ENCODE results near the gene LRRK1. TPM values are rescaled to one million over a fixed set of nuclear protein-coding genes. Genes with fewer than 3 reads are reported as not detected.

The LRRK1 gene
- total and polyA plus RNA-seq, 2 of the 13 experiments (the other 11 are each of a cell fraction or from before 2014, with no cell fraction given): 0.13 to 1.2 TPM

GRCh38 chr15:101119181-101119580 is 200.0 kb downstream of the LRRK1 start:
- BruUV-seq (replicated peaks): no TSS peak
- Histone ChIP-seq H3K9me3 (ENCODE audit: low read length) (no peaks in the 10 kb centered on the region), H4K20me1 (ENCODE audit: insufficient read depth, low read length) (no peaks in the 10 kb centered on the region), H3K4me2 (ENCODE audit: low read depth, low read length) (no peak overlapping the region), H3K27ac (ENCODE audit: extremely low read length, insufficient read depth, low read length) (no peak overlapping the region), H3K4me1 (ENCODE audit: insufficient read depth, low read length) (peaks cover 46% of the 10 kb centered on the region), H3K4me3 (replicated peaks in 1 of 3; ENCODE audit: insufficient read depth in 1 of 3, low read depth in 2 of 3, low read length in 3 of 3) (no peak overlapping the region), H2AFZ (ENCODE audit: low read length) (no peak overlapping the region), H3K9ac (ENCODE audit: insufficient read depth, low read depth, low read length) (no peak overlapping the region), H3K27me3 (ENCODE audit: control insufficient read depth in 1 of 2, insufficient read depth in 2 of 2, low read length in 2 of 2) (peaks cover 4 to 48% of the 10 kb centered on the region in 2 experiments), H3K79me2 (ENCODE audit: insufficient read depth, low read length) (no peaks in the 10 kb centered on the region), H3K36me3 (replicated peaks in 1 of 2; ENCODE audit: control insufficient read depth in 1 of 2, insufficient read depth in 2 of 2, low read length in 2 of 2) (no peaks in the 10 kb centered on the region)
- POLR2A ChIA-PET: interaction anchor here (1.0 kb wide), 1 partner anchor 34 kb away, joined by 3 read pairs; no protein-coding TSS in a partner anchor
- ATAC-seq (no peak), FAIRE-seq (no peak), DNase-seq (ENCODE audit: low spot score) (no peak)
- CTCF ChIA-PET (ENCODE audit: low intra/inter-chr PET ratio, low total read pairs): no interaction called here
- TF ChIP-seq CCDC6 (CRISPR knock-in tag; IDR thresholded peaks at IDR 0.05) (no peak), PHF21A (CRISPR knock-in tag; IDR thresholded peaks at IDR 0.05) (no peak), FOXA1 (IDR thresholded peaks at IDR 0.05) (no peak), FOXA1 (CRISPR knock-in tag; IDR thresholded peaks at IDR 0.05) (no peak), ZNF354B (CRISPR knock-in tag; IDR thresholded peaks at IDR 0.05) (no peak), MAFK (conservative IDR thresholded peaks at IDR 0.05 in 1 of 2, IDR thresholded peaks at IDR 0.05 in 1 of 2; ENCODE audit: low read length in 2 of 2) (no peak), ZNF784 (CRISPR knock-in tag; IDR thresholded peaks at IDR 0.05; ENCODE audit: borderline replicate concordance) (no peak), MBD4 (IDR thresholded peaks at IDR 0.05; ENCODE audit: borderline replicate concordance, low read length) (no peak), ZSCAN30 (CRISPR knock-in tag; IDR thresholded peaks at IDR 0.05) (no peak), PTBP1 (IDR thresholded peaks at IDR 0.05; ENCODE audit: low read depth, low read length, poor library complexity, severe bottlenecking) (no peak), ZFP36L1 (CRISPR knock-in tag; IDR thresholded peaks at IDR 0.05) (no peak), MYC (CRISPR knock-in tag; IDR thresholded peaks at IDR 0.05; ENCODE audit: borderline replicate concordance) (no peak)
- TF ChIP-seq, protein P1, sequence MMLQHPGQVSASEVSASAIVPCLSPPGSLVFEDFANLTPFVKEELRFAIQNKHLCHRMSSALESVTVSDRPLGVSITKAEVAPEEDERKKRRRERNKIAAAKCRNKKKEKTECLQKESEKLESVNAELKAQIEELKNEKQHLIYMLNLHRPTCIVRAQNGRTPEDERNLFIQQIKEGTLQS (CRISPR knock-in tag; IDR thresholded peaks at IDR 0.05): no peak
- TF ChIP-seq, protein P2, sequence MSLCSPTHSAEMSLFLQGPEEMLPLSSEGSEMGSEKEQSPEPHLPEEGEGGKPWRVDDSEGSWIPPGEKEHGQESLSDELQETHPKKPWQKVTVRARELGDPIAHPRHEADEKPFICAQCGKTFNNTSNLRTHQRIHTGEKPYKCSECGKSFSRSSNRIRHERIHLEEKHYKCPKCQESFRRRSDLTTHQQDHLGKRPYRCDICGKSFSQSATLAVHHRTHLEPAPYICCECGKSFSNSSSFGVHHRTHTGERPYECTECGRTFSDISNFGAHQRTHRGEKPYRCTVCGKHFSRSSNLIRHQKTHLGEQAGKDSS (CRISPR knock-in tag; IDR thresholded peaks at IDR 0.05; ENCODE audit: borderline replicate concordance, low read depth): no peak
- intact Hi-C loops (cut with micrococcal nuclease; ENCODE audit: unreplicated experiment): no loop called here
- in situ Hi-C loops (cut with HindIII; ENCODE audit: extremely low pct_ligation_motif_present, low pct_unique_long_range_greater_than_20kb): no loop called here
- WGBS (ENCODE audit: low lambda C conversion rate): 12% methylated on average over 2 of the region's 2 CpGs

Other genes with a start within 250 kb of the LRRK1 start
- not detected in 2 replicates for gene ALDH1A3, start 39.5 kb upstream of the LRRK1 start, total RNA-seq (2016; rRNA removed; fragmentation: Illumina TruSeq; extraction: Trizol)
- 0.03 TPM in 1 of 2 replicates, not detected in the other for gene ALDH1A3, start 39.5 kb upstream of the LRRK1 start, polyA plus RNA-seq (2011; rRNA removed)